Spleen (tissue), 7 donors: ENCODE measurements around the gene DRC1.

Experiments used
- CTCF ChIP-seq, 11 experiments: fragments of 200-600 bp in 7 of 11; fragments of 450-650 bp in 4 of 11; sonication (generic) in 4 of 11; IDR thresholded peaks in 8 of 11; conservative IDR thresholded peaks in 3 of 11; 1 replicate in 7 of 11; 2 replicates in 4 of 11; pipeline versions ENCODE4 v1.4.0 to v1.8.0; 2016 to 2021; ENCODE audit warnings: antibody characterized with exemption in 11 of 11, inconsistent platforms in 4 of 11, mild to moderate bottlenecking in 1 of 11
- POLR2A ChIP-seq, 3 donors: fragments of 450-650 bp; IDR thresholded peaks; one replicate each; pipeline ENCODE4 v1.5.1; 2017; ENCODE audit warnings: antibody characterized with exemption in 3 of 3, mild to moderate bottlenecking in 1 of 3
- donor health status: DM: no; HTN: no; CAD: no; lungs with moderate emphysema.
- donor health status: DM: no; HTN: no; CAD: no.
- donor health status: DM: no; HTN: no; CAD: no.

DNA sequence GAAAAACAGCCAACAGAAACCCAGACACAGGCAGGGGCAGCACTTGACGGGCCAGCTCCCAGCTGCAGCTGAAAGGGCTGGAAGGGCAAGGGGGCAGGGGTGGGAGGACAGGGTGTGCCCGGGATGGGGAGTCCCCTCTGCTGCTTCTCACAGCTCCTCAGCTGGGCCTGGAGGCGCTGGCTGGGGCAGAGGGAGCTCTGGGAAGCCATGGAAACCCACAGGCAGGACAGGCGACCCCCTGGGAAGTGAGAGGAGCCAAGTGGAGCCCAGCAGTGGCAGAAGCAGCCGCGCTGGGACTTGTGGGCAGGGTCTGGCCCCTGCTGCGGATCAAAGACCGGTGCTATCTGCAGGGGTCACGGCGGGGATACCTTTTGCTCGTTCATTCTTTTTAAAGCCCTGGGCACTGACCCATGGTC, 55.5 kb downstream of the DRC1 start:
- TF ChIP-seq CTCF (IDR thresholded peaks at IDR 0.05 in 8 of 11, conservative IDR thresholded peaks at IDR 0.05 in 3 of 11) (no peak), POLR2A (IDR thresholded peaks at IDR 0.05) (no peak)
